Fibroblast of lung (primary cell): ENCODE measurements around the gene TMEM190. TPM values are rescaled to one million over a fixed set of nuclear protein-coding genes. Genes with fewer than 3 reads are reported as not detected.
A peak's percentile ranks its signal among the peaks of the same experiment; 100 is the strongest.

Experiments used
- DNase-seq, 2 donors: peaks; one replicate each; pipeline versions ENCODE4 v3.0.0 to v3.0.0-alpha.2; 2010; ENCODE audit warnings: low read depth in 2 of 2
- H2AFZ ChIP-seq: 2 replicates; pipeline ENCODE4 v1.5.1; 2012; ENCODE audit warnings: low read length, control low read depth, inconsistent platforms
- H3K27ac ChIP-seq: 2 replicates; pipeline ENCODE4 v1.5.1; 2011; ENCODE audit warnings: low read length, control low read depth; ENCODE audit not compliant: insufficient read depth
- H3K27me3 ChIP-seq: 2 replicates; pipeline ENCODE4 v1.5.1; 2011; ENCODE audit warnings: mild to moderate bottlenecking, low read length; ENCODE audit not compliant: control insufficient read depth, insufficient read depth
- H3K36me3 ChIP-seq: 2 replicates; pipeline ENCODE4 v1.5.1; 2011; ENCODE audit warnings: low read length; ENCODE audit not compliant: control insufficient read depth, insufficient read depth
- H3K4me1 ChIP-seq: 2 replicates; pipeline ENCODE4 v1.5.1; 2011; ENCODE audit warnings: low read length; ENCODE audit not compliant: control insufficient read depth, insufficient read depth; ENCODE audit errors: extremely low read depth
- H3K4me2 ChIP-seq: 2 replicates; pipeline ENCODE4 v1.5.1; 2011; ENCODE audit warnings: low read length, control low read depth; ENCODE audit not compliant: insufficient read depth; ENCODE audit errors: extremely low read depth
- H3K4me3 ChIP-seq, 4 experiments: fragments of 200-600 bp in 1 of 4; sonication (generic) in 1 of 4; replicated peaks in 1 of 4; 2 replicates each; pipeline ENCODE4 v1.5.1; 2011 to 2016; ENCODE audit warnings: low read length in 4 of 4, low read depth in 3 of 4, mild to moderate bottlenecking in 3 of 4, control low read depth in 2 of 4, inconsistent platforms in 1 of 4, mixed read lengths in 1 of 4; ENCODE audit not compliant: insufficient read depth in 1 of 4; ENCODE audit errors: control extremely low read depth in 1 of 4
- H3K79me2 ChIP-seq: 2 replicates; pipeline ENCODE4 v1.5.1; 2012; ENCODE audit warnings: mild to moderate bottlenecking, low read length, inconsistent platforms; ENCODE audit not compliant: control insufficient read depth, insufficient read depth
- H3K9ac ChIP-seq: 2 replicates; pipeline ENCODE4 v1.5.1; 2011; ENCODE audit warnings: mild to moderate bottlenecking, low read length, control low read depth; ENCODE audit not compliant: insufficient read depth
- H3K9me3 ChIP-seq: 2 replicates; pipeline ENCODE4 v1.5.1; 2012; ENCODE audit warnings: low read depth, low read length; ENCODE audit not compliant: control insufficient read depth, insufficient read depth
- H4K20me1 ChIP-seq: 2 replicates; pipeline ENCODE4 v1.5.1; 2011; ENCODE audit warnings: low read length; ENCODE audit not compliant: control insufficient read depth, insufficient read depth; ENCODE audit errors: extremely low read depth
- CTCF ChIP-seq, 2 donors: IDR thresholded peaks in 1 of 2; conservative IDR thresholded peaks in 1 of 2; 1 replicate in 1 of 2; 2 replicates in 1 of 2; pipeline ENCODE4 v1.5.1; 2011 to 2012; ENCODE audit warnings: low read length in 2 of 2, control low read depth in 1 of 2, inconsistent platforms in 1 of 2, low read depth in 1 of 2, mild to moderate bottlenecking in 1 of 2
- EZH2 ChIP-seq: IDR thresholded peaks from 2 replicates; pipeline ENCODE4 v1.5.1; 2012; ENCODE audit warnings: low read length, control low read depth, mild to moderate bottlenecking; ENCODE audit errors: missing control alignments
- polyA plus RNA-seq, 2 donors: library from polyadenylated mRNA; depleted of rRNA in 1 of 2; stranded (reverse) in 1 of 2; unstranded in 1 of 2; fragments of >200 nt; gene quantifications; 2 replicates each; pipeline ENCODE4 v1.2.1, GENCODE V29; 2011 to 2012; ENCODE audit warnings: missing spikeins in 1 of 2
- total RNA-seq: library from RNA; depleted of rRNA; stranded (reverse); fragments of >200 nt; gene quantifications from 2 replicates; pipeline ENCODE4 v1.2.1, GENCODE V29; 2014

Gene TMEM190
- total and polyA plus RNA-seq, 2 donors (not counting 1 experiment from before 2014, with no cell fraction given), result 0.14 TPM; not detected in 1

GRCh38 chr19:55353356-55353802 is 23.2 kb upstream of the TMEM190 start:
- DNase-seq, result no peak

GRCh38 chr19:55353803-55354697 is 22.6 kb upstream of the TMEM190 start:
- no peaks in the 10 kb centered on the region for H3K4me1 ChIP-seq
- peak overlapping the region; percentile 28 to 51 (median 42) for H3K4me3 ChIP-seq
- no peaks in the 10 kb centered on the region for H4K20me1 ChIP-seq
- H3K36me3 ChIP-seq, result no peaks in the 10 kb centered on the region
- no peaks in the 10 kb centered on the region for H3K9me3 ChIP-seq
- peak overlapping the region; percentile 86 for H3K4me2 ChIP-seq
- H2AFZ ChIP-seq, result no peak overlapping the region
- no peaks in the 10 kb centered on the region for H3K79me2 ChIP-seq
- peak in 1 of 2 donors; percentile 53 for DNase-seq
- no peak overlapping the region for H3K27ac ChIP-seq
- no peak overlapping the region for H3K9ac ChIP-seq
- peaks cover 31% of the 10 kb centered on the region for H3K27me3 ChIP-seq
- TF ChIP-seq EZH2 (no peak), CTCF (conservative IDR thresholded peaks at IDR 0.05 in 1 of 2, IDR thresholded peaks at IDR 0.05 in 1 of 2; ENCODE audit: low read depth in 1 of 2, low read length in 2 of 2) (no peak)

More at GRCh38 chr19:55353356-55353802, 23.2 kb upstream of the TMEM190 start:
- H3K9ac ChIP-seq, result no peak overlapping the region
- no peaks in the 10 kb centered on the region for H3K9me3 ChIP-seq
- no peak overlapping the region for H3K27ac ChIP-seq
- H3K36me3 ChIP-seq, result no peaks in the 10 kb centered on the region
- H3K4me3 ChIP-seq, result peak overlapping the region; percentile 28 to 51 (median 42)
- TF ChIP-seq EZH2 (peak; percentile 88), CTCF (conservative IDR thresholded peaks at IDR 0.05 in 1 of 2, IDR thresholded peaks at IDR 0.05 in 1 of 2; ENCODE audit: low read depth in 1 of 2, low read length in 2 of 2) (no peak)
- no peaks in the 10 kb centered on the region for H3K4me1 ChIP-seq
- no peaks in the 10 kb centered on the region for H4K20me1 ChIP-seq
- peaks cover 31% of the 10 kb centered on the region for H3K27me3 ChIP-seq
- H3K4me2 ChIP-seq, result peak overlapping the region; percentile 86
- H3K79me2 ChIP-seq, result no peaks in the 10 kb centered on the region
- no peak overlapping the region for H2AFZ ChIP-seq

- H3K9ac ChIP-seq, result no peak within 1 kb of the TSS
- H3K4me1 ChIP-seq, result no peaks in the 10 kb centered on the region
- H3K4me3 ChIP-seq, result peak within 1 kb of the TSS; percentile 28 to 51 (median 42)
- no peak within 1 kb of the TSS for H2AFZ ChIP-seq
- DNase-seq, result no peak
- no peaks in the 10 kb centered on the region for H3K36me3 ChIP-seq
- no peak within 1 kb of the TSS for H3K27ac ChIP-seq
- H3K9me3 ChIP-seq, result no peaks in the 10 kb centered on the region
- H3K4me2 ChIP-seq, result peak within 1 kb of the TSS; percentile 86
- H4K20me1 ChIP-seq, result no peaks in the 10 kb centered on the region
- TF ChIP-seq EZH2, result no peak
- TF ChIP-seq CTCF (conservative IDR thresholded peaks at IDR 0.05 in 1 of 2, IDR thresholded peaks at IDR 0.05 in 1 of 2; ENCODE audit: low read depth in 1 of 2, low read length in 2 of 2), result no peak
- peaks cover 31% of the 10 kb centered on the region for H3K27me3 ChIP-seq
- no peaks in the 10 kb centered on the region for H3K79me2 ChIP-seq
These were observed 21.9 kb upstream of the TMEM190 start, which contains the start of gene COX6B2 for GRCh38 chr19:55354698-55355212. Gene COX6B2, minus strand, starts transcription at chr19:55354719. Its CDS starts 198 bp downstream, at chr19:55354521.
